NCI-H2227 treated with DMSO at 0.1 percent for 48 hours (cell line): Measurements from ENCODE around the gene PCNX3.

Experiments
- DNase-seq: peaks from one replicate; lab custom pipeline; 2025; lab: John Stamatoyannopoulos, UW

PCNX3 gene

DNA sequence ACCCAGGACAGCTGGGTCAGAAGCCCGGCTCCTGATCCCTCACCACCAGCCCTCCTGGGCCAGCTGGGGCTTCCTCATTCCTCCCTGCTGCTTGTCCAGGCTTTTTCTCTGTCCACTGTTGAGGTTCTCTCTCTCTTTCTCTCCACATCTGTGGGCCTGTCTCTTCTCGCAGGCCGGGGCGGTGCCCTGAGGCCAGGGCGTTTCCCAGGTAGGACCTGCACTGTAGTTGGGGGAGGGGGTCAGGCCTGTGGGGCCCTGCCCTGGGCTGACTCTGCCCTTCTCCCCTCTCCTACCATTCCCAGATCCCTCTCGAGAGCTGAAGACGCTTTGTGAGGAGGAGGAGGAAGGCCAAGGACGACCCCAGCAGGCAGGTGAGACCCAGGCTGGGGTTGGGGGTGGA, 34.8 kb upstream of the PCNX3 start:
- no peak for DNase-seq

DNA sequence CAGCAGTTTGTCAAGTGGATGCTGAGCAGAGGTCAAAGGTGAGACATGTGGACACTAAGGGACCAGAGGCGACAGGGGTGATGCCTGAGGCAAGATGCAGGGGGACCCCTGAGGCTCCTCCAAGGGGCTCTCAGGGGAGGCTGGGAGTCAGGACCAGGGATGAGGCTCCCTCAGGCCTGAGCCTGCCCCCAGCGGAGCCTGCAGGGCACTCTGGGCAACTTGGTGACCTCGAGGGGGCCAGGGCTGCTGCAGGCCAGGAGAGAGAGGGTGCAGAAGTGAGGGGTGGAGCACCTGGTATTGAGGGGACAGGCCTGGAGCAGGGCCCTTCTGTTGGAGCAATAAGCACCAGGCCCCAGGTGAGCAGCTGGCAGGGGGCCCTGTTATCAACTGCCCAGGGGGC, 33.6 kb upstream of the PCNX3 start:
- DNase-seq, result no peak

DNA sequence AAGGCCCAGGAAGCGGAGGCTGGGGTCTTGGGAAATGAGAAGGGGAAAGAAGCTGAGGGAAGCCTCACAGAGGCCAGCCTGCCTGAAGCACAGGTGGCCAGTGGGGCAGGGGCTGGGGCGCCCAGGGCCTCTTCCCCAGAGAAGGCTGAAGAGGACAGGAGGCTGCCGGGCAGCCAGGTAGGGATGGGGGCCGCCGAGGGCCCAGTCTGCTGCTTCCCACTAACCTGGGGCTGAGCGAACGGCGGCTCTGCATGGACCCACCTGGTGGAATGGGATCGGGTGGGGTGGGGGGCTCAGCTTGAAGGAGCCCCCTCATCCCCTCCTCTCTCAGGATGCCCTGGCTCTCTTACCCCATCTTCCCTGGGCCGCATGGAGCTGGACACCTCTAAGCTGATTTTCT, 32.0 kb upstream of the PCNX3 start:
- DNase-seq, result no peak

DNA sequence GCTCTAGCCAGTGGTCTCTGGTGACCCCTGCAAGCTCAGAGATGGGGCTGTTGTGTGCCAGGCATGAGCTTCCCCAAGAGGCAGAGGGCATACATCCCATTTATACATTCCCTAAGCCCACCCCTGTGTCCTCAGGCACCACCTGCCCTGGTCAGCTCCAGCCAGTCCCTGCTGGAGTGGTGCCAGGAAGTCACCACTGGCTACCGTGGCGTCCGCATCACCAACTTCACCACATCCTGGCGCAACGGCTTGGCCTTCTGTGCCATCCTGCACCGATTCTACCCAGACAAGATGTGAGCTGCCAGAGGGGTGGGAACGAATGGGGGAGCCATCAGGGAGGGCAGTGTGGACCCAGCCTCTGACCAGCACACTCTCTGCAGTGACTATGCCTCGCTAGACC, 31.5 kb upstream of the PCNX3 start:
- DNase-seq, result no peak

DNA sequence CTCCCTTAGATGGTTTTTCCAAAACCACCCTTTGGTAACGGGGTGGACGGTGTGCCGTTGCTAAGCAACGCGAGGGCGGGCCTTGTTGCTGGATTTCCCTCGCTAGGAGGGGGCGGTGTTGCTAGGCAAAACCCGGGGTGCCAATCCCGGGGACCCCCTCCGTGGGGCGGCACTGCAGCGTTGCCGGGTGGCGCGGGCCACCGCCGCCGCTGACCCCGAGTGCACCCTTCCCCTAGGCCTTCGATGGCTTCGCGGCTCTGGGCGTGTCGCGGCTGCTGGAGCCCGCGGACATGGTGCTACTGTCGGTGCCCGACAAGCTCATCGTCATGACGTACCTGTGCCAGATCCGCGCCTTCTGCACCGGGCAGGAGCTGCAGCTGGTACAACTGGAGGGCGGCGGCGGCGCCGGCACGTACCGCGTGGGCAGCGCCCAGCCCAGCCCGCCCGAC, 30.8 kb upstream of the PCNX3 start:
- no peak for DNase-seq

DNA sequence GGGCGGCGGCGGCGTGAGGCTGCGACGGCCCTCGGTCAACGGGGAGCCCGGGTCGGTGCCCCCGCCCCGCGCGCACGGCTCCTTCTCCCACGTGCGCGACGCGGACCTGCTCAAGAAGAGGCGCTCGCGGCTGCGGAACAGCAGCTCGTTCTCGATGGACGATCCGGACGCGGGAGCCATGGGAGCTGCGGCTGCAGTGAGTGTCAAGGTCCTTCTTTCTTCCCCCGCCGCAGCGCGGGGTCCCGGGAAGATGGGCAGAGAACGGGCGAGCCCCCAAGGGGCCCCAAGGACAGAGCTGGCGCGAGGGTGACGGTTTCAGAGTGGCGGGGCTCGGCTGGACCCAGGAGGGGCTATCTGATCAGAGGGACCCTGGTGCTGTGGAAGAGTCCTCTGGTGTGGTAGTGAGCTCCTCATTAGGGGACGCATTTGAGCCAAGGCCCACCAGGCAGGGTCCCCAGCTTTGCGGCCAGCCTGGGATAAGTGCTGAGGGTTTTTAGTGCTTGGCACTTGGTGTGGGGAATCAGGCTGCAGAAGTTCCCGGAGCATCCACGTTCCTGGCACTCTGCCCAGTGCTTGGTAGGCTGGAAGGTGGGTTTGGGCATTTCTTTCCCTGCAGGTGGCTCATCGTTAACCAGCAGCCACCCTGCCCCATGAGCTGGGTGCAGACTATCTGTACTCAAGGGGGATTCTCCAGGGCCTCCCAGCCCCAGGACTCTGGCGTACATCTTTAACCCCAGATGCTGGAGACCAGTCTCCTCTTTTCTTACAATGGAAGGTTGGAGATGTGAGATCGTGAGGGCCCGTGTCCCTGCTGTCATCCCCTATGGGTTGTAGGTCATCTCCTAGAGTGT, 30.0 kb upstream of the PCNX3 start:
- DNase-seq, result no peak

DNA sequence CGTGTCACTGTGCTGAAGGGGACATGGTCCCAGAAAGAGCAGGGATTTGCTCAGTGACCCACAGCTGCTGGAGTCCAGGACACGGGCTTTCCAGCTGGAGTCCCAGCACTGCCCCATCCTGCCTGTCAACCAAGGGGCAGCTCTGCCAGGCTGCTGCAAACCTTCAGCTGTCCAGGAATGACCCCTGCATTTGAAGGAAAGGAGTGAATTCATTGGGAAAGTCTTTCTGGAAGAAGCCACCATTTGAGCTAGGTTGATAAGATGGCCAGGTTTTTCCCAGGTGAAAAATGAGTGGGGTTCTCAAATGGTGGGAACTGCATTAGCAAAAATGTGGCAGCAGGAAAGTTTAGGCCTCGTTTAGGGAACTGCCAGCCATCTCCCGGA, 29.3 kb upstream of the PCNX3 start:
- no peak for DNase-seq

DNA sequence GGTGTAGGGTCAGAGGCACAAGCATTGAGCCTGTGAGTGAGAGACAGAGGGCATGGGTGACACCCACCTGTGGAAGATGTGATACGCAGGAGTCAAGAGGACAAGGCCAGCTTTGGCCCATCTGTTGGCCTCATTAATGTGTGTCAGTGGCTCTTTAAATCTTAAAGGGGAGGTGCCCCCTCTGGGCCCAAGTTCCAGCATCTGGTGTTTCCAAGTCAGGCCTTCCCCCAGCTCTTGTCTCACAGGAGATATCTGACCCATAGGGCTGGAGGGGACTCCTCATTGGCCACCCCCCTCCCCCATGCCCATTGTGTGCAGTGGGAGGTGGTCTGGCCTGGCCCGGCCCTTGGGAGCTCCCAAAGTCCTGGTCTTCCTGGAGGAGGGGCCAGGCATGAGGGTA, 28.9 kb upstream of the PCNX3 start:
- no peak for DNase-seq

DNA sequence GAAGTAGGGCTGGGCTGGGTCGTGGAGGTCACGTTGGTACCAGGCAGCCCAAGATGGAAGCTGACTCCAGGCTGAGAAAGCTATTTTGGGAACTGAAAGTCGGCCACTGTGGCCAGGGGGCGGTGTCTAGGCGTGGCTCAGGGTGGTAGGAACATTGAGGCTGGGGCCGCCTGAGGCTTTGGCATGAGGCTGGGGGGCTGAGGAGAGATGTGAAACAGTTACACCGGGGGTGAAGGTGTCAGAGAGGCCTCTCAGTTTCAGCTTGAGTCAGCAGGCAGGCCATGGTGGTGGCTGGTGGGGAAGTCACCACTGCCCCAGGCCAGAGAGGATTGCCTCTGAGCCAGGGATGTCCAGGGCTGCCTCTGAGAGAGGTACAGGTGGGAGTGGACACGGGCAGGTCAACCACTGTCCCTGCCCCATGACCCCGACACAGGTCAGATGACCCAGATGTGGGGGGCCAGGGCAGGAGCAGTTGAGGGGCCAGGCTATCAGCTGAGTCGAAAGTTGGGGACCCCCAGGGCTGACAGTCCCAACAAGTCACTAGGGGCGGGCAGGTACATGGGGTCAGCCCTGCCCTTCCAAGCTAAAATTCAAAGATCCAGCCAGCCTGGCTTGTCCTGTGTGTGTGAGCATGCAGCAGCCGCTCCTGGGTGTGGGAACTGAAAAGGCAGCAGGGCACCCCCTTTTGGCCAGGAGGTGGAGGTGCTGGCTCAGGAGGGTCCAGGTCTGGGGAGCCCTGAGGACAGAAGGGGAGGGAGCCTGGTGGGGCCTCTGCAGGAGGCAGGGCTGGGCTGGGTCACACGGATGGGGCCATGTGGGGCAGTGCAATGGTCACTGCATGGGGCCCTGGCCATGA, 27.1 kb upstream of the PCNX3 start:
- DNase-seq, result no peak

DNA sequence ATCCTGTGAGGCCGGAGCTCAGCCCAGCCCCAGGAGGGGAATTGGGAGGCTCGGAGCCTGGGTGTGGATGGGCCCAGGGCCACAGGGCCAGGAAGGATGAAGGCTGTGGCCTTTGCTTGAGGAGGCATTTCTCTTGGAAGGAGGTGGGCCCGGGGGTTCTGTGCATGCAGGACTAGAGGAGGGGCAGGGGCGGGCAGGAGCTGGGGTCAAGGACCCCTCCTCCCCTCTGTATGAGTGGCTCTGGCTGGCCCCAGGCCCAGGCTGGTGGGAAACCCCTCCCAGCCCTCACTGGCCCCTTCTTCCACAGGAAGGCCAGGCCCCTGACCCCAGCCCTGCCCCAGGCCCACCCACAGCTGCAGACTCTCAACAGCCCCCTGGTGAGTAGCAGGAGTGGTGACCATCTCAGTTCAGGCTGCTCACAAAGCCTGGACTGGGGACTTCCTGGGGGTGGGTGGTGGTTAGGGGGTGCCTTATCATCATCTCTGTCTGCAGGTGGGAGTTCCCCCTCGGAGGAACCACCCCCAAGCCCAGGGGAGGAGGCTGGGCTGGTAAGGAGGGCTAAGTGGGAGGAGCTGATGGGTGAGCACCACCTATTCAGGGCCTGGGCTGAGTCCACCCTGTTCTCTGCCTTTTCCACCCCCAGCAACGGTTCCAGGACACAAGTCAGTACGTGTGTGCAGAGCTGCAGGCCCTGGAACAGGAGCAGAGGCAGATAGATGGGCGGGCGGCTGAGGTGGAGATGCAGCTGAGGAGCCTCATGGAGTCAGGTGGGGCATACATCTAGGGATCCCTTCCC, 25.9 kb upstream of the PCNX3 start:
- DNase-seq, result no peak

DNA sequence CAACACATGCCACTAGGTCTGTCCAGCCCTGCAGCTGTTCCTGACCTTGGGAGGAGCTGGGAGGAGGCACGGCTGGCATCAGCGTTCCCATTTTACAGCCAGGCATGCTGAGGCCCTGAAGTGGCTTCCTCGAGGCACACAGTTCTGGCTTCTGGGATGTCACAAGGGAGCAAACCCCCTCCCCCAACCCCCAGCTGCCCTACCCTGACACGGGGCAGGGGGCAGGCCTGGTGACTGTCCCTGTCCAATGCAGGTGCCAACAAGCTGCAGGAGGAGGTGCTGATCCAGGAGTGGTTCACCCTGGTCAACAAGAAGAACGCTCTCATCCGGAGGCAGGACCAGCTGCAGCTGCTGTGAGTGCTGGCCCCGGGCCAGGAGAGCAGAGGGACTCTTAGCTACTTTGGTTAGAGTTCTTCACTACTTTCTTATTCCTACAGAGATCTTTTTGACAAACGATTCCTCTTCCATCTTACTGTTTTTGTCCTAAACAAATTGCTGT, 25.3 kb upstream of the PCNX3 start:
- no peak for DNase-seq

DNA sequence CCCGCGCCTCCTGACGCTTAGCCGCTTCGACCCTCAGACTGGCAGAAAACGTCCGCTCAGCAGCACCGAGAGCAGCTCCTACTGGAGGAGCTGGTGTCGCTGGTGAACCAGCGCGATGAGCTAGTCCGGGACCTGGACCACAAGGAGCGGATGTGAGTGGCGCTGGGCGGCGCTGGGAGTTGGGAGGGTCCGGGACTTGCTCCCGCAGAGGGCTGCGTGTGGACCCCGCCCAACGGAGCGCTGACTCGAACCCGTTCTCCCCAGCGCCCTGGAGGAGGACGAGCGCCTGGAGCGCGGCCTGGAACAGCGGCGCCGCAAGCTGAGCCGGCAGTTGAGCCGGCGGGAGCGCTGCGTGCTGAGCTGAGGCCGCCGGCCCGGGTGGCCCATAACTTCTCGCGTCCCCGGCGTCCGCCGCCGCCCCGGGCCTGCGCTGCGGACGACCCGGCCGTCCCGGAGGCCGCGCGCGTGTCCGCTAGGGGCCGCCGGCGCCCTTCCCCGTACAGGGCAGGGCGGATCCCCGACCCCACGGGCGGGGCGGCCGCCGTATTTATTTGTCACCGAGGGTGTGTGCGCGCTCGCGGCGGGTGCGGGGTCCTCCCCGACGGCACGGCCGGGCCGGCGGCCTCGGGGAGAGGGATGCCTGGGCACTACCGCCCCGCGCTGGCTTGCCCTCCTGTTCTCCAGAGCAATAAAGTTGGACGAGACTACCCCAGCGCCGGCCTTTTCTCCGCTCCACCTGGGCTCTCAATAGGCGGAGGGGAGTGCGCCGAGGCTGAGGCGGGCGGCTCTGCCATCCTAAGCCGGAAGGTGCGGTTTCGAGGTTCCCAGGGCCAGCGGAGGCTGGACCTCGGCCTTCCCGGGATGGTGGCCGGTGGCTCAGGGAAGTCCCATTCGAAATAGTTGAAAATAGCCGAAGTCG, 23.4 kb upstream of the PCNX3 start:
- DNase-seq, result no peak

DNA sequence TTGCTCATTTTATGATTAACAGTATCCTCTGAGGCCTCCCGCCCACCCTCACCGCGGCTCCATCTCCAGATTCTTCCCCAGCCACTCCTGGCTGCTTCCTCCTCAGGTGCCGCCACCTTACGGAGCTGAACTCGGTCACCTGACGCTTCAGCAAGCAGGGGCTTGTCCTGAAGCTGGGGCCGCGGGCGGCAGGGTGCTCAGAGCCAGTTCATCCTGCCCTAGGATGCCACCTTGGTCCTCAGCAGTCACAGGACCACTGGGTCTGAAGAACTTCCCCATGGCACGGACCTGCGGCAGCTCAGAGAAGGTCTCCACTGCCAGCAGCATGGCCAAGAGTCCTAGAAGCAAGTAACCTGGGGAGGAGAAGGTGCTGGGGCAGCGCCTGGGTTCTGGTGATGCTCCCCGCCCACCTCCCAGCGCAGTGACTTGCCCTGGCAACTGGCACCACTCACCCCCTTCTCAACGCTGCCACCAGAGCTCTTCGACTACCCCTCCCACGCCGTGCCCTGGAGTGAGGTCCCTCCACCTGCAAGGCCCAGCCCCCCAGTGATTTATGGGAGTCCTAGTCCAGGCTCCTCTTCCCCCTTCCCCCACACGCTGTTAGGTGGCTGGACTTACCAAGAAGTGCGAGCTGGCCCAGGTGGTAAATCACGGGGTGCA, 22.6 kb upstream of the PCNX3 start:
- DNase-seq, result no peak

DNA sequence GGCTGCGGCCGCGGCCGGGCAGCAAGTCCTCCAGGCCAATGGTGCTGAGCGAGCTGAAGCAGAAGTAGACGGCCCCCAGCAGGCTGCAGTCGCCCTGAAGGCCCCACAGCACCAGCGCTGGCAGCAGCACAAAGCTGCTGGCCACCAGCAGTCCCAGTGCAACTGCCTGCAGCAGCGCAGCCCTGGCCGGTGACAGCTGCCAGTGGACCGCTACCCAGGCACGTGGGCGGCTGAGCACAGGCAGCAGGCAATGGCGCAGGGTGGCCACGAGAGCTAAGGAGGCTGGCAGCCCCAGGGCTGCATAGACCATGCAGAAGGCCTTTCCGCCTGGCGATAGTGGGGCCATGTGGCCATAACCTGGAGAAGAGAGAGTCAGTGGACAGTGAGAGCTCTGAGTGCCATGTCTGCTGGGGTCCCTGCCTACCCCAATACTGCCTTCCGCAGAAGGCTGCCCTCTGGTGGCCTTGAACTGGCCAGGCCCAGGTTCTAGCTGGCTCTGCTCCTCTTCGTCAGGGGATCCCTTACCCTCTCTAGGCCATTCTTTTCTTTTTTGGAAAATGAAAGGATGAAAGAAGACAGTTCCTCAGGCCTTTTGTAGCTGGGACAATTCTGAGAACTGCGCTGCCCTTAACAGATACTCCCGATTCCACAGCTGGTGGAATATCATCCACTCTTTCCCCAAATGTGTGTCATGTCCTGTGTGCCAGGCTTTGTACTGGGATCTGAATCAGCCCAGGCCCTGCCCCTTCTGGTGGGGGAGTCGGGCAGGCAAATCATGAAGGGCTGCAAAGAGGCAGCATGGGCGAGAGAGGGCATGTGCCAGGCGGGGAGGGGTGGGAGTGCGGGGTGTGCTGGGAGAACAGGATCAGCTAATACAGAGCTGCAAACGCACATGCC, 21.8 kb upstream of the PCNX3 start:
- DNase-seq, result no peak

DNA sequence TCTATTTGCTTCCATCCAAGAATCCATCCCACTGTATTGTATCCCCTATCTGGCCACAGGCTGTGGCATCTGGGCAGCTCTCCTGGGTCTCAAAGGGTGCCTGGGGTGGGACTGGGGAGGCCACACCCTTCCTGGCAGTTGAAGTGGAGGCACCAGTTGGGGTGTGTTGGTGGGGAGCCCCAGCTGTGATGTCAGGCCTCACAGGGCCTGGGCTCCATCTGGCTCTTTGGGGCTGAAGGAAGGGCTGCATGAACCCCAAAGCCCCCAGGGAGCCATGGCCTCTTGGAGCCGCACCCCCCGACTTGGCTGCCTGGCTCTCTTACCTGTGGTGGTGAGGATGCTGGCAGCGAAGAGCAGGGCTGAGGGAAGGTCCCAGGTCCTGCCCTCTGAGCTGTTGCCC, 20.4 kb upstream of the PCNX3 start:
- DNase-seq, result no peak

DNA sequence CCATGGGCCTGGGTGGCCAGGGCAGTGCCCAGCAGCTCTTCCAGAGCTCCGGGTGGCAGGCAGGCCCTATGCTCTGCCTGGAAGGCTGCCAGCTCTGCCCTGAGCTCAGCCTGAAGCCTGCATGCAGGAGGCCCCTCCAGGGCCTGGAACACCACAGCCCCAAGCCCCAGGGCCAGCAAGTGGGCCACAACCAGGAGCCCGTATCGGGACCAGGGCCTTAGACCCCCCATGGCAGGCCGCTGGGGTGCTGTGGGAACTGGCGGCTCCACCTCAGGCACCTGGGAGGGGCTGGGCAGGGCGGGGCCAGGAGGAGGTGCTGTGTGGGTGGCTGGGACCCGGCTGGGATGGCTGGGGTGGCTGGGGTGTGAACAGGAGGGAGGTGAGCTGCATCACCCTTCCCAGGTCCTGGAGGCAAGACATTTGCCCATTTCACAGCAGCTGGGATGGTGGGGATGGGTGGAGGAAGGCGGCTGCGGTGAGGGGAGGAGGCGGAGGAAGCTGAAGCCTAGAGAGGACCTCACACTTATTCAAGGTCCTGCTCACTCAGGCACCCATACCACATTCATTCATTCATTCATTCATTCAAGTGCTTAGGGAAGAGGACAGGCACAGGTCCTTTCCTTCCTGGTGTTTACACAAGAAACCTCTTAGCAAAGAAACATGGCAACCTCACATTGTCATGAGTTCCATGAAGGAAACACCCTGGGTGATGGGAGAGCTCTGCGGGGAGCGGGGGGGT, 19.9 kb upstream of the PCNX3 start, which contains the start of gene KCNK7:
Gene KCNK7 (minus strand): TSS at position 258 of the 739 bp plus-strand sequence. CDS start 28 bp downstream, at position 230.
- no peak for DNase-seq

DNA sequence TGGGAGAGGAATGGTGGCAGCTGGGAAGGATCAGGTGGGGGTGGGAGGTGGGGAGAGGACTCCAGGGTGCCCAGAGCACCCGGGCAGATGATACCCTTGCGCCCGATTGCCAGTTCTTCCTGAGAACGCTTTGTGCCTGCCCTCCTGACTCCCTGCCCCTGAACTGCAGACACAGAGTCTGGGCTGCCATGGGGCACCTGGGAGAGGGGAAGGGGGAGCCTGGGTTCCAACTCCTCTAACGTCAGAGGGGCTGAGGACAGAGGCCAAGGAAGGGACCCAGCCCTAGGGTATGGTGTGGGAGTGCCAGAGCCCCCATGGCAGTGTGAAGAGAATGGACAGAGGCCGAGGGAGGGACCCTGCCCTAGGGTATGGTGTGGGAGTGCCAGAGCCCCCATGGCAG, 19.1 kb upstream of the PCNX3 start:
- DNase-seq, result no peak

DNA sequence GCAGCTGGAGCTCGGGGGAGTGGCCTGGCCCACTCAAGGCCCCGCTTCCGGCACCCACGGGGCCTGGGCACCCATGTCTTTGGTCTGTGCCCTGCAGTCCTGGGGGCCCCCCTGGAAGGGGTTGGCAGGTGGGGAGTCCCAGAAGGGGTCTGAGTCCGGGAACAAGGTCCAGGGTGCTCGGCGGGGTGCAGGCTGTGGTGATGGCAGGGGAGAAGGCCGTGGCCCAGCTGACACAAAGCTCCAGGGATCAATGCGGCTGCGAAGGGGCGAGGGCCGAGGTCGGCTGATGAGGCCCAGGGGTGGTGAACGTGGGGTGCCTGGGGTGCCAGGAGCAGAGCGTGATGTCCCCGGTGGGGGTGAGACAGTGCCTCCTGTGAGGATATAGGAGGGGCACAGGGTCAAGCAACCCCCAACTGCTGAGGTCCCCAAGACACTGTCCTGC, 17.3 kb upstream of the PCNX3 start:
- no peak for DNase-seq
